GM12891 (cell line): ENCODE results near the gene CCZ1B.
"Not testable (repeated sequence)": the region's sequence is repeated elsewhere in the genome, so short reads cannot be mapped to it uniquely, and the experiment has no call there.

Experiments
- DNase-seq: peaks from one replicate; pipeline ENCODE4 v3.0.0; 2011; ENCODE audit warnings: low spot score; ENCODE audit not compliant: insufficient read length
- FAIRE-seq: peaks from 2 replicates; lab custom pipeline; 2011; peaks lifted over from hg19 to GRCh38; lab: Jason Lieb, UNC

CCZ1B gene

GRCh38 chr7:6789353-6789752 lies 36.7 kb downstream of the CCZ1B start:
- DNase-seq, FAIRE-seq: not testable (repeated sequence)

DNA sequence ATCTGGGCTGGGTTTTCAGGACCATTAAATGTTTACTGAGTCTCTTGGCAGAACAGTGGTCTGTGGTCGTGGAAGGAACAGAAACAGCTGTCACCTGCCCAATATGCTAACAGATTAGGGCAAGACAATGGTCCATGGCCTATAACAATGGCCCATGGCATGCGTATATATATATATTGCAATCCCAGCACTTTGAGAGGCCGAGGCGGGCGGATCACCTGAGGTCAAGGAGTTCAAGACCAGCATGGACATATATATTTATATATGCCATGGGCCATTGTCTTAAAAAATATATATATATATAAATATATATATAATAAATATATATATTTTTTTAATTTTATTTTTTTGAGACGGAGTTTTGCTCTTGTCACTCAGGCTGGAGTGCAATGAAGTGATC lies 44.5 kb downstream of the CCZ1B start:
- not testable (repeated sequence) for DNase-seq, FAIRE-seq

GRCh38 chr7:6761186-6761585 lies 64.9 kb downstream of the CCZ1B start:
- DNase-seq, FAIRE-seq: not testable (repeated sequence)

GRCh38 chr7:6753964-6754363 lies 72.1 kb downstream of the CCZ1B start, which contains the start of gene RSPH10B2:
Gene RSPH10B2, plus strand, starts transcription at chr7:6754103. Its CDS starts 3,575 bp downstream, at chr7:6757678.
- not testable (repeated sequence) for DNase-seq, FAIRE-seq

DNA sequence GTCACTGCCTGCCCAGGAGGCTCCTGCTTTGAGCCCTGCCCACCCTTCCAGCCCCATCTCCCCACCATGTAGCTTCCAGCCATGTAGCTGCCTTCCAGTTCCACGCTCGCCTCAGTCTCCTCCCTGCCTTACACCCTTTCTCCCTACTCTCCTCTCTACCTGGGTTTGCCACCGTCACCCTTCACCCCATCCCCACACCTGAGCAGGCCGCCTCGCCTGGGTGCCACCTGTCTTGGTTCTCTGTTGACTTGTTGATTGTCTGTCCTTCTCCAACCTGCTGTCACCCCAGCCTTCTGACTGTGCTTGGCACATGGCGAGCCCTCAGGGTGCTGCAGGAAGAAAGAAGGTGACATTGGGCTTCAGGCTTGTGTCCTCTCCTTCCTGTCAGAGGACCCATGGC lies 75.9 kb downstream of the CCZ1B start:
- not testable (repeated sequence) for DNase-seq, FAIRE-seq

DNA sequence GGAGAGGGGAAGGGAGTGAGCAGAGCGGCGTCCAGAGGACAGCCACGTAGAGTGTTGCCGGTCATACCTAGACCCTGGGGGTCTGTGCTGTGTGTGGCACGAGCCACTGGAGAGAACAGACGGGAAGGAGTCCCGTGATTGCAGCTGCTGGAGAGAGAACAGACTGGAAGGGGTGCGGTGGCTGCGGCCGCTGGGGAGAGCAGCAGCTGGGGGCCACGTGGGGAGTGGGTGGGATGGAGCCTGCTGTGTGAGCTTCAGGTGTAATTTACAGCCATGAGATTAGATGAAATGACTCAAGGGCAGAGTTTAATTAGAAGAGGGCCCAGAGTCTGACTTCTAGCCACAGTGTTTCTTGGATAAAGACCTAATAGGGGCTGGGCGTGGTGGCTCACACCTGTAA lies 76.7 kb downstream of the CCZ1B start:
- not testable (repeated sequence) for FAIRE-seq, DNase-seq
